HTERT RPE-1 (cell line): Measurements from ENCODE around the gene CEBPA.

Source experiments
- in situ Hi-C: fragments of 300-500 bp; cut with MboI; formaldehyde crosslinking; loops from 4 replicates; pipeline ENCODE4 v1.14.3; 2020; ENCODE audit warnings: low sequenced_read_pairs

The CEBPA gene

DNA sequence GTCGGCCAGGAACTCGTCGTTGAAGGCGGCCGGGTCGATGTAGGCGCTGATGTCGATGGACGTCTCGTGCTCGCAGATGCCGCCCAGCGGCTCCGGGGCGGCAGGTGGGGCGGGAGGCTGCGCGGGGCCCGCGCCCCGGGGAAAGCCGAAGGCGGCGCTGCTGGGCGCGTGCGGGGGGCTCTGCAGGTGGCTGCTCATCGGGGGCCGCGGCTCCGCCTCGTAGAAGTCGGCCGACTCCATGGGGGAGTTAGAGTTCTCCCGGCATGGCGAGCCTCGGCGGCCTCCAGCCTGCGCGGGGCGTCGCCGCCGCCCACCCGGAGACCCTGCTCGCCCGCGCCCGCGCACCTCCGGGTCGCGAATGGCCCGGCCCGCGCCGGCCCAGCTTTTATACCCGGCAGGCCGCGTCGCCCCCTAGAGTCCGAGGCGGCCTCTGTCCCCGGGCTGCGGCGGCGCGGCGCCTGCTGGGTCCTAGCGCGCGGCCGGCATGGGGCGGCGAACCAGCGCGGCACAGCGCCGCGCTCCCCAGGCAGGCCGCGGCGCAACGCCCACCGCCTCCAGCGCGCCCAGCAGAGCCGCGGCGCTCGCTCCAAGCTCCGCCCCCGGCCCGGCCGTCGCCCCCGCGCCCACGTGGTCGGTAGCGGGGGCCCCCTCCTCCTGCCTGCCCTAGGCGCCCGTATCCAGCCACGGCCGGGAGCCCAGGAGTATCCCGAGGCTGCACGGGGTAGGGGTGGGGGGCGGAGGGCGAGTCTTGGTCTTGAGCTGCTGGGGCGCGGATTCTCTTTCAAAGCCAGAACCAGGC lies at the start of gene CEBPA:
Gene CEBPA, minus strand, starts transcription at position 360 of the 799 bp plus-strand sequence. Its CDS starts 120 bp downstream, at position 240.
- in situ Hi-C loops = no loop called here

DNA sequence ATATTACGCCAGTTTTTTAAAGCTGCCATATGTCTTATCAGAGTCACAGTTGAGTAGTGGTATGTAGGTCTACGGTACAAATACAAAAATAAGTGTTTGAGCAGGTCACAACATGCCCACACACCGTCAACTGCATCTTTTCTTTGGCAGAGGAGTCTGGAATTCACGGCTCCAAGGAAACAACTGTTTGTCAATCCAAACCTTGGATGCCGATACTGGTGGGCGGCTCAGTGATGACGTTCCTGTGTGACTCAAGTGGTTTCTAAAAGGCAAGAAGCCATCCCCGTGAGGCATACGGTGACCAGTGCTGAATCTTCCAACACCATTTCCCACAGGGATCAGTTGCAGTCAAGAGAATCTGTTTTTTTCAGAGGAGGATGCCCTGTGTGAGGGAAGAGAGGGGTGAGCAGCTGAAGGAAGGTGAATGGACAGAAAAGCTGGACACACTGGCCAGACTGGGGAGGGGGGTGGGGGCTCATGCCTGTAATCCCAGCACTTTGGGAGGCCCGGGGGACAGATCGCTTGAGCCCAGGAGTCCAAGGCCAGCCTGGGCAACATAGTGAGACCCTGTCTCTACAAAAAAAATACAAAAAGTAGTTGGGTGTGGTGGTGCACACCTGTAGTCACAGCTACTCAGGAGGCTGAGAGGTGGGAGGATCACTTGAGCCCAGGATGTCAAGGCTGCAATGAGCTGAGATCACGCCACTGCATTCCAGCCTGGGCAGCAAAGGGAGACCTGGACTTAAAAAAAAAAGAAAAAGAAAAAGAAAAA lies 48.4 kb upstream of the CEBPA start:
- in situ Hi-C loops = no loop called here

DNA sequence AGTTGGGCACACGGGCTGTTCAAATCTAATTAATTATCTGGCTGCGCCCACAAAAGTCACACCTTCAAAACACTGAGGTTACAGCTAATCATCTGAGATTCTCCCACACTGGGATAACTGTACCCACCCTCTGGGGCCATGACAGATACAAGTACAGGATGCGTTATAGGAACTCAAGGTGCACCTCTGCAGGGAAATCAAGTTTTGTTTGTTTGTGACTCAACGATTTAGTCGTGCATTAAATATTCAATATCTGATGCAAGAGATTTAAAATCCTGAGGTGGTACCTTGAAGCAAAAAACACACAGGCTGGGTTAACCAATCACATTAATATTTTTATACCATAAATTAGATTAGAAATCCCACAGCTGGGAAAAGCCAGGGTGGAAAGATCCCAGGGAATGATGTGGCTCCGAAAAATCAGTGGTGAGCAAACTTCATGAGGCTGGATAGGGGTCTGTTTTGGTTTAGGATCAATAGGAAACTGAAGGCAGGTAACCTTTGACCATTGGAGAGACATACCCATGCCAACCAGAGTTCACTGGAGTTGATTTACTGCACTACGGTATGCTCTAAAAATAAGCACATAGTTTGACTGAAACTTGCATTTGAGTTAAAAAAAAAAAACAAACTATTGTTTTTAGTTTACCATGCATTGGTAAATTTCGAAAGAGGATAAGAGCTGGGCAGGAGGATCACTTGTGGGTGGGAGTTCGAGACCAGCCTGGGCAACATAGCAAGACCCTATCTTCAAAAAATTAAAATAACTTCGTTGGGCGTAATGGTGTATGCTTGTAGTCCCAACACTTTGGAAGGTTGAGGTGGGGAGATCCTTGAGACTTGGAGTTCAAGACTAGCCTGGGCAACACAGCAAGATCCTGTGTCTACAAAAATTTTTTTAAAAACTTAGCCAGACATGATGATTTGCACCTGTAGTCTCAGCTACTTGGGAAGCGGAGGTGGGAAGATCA lies 47.3 kb upstream of the CEBPA start:
- in situ Hi-C loops = no loop called here

DNA sequence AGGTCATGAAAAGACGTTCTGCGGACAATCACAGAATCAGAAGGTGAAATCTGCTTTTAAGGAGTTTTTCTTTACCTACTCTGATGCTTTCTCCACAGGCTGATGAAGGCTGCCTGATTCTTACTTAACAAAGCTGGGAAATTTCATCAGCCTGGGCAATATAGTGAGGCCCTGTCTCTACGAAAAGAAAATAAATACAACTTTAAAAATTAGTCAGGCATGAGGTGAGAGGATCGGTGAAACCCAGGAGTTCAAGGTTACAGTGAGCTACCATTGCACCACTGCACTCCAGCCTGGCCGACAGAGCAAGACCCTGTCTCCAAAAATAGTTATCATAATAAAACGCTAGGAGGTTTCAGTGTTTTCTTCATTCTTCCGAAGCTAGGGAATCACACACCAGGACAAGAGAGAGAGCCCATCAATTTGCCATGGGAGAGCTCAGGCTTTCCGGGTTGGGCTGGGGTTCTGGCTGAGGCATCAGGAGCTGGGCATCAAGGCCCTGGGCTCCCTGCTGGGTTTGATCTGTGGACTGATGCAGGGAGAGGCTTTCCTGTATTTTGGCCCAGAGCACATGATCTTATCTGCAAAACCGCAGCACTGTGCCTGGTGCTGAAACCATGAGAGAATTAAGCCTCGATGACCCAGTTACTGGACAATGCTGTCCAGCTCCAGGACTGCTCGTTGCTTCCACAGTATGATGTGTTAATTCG lies 46.1 kb upstream of the CEBPA start:
- in situ Hi-C loops = no loop called here

DNA sequence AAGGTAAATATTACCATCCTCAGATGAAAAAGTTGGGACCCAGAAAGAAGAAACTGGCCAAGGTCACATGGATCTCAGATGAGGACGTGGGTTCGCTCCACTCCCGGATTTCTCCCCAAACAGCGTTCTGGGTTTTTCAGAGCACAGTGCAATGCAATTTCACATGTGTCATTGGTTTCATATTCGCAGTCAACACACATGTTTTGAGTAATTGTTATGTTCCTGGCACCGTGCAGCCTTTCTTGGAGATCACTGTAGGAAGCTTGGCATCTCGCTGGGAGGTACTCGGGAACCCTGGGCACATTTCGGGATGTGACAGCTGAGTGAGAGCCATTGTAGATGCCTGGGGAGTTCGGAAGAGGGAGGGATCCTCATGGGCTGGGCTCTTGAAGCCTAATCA lies 45.0 kb upstream of the CEBPA start:
- in situ Hi-C loops = no loop called here

DNA sequence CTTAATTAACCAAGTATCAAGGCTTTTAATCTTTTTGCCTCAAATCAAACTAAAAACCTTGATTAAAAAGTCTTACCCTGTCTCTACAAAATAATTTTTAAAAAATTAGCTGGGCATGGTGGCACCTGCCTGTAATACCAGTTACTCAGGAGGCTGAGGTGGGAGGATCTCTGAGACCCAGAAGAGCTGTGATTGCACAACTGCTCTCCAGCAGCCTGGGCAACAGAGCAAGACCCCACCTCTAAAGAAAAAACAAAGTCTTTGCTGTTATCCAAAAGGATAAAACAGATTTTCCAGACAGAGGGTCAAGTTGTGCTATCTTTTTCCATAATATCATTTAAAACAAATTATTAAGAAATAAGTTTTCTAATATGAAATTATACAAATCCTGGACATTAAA lies 44.3 kb upstream of the CEBPA start:
- in situ Hi-C loops = no loop called here

DNA sequence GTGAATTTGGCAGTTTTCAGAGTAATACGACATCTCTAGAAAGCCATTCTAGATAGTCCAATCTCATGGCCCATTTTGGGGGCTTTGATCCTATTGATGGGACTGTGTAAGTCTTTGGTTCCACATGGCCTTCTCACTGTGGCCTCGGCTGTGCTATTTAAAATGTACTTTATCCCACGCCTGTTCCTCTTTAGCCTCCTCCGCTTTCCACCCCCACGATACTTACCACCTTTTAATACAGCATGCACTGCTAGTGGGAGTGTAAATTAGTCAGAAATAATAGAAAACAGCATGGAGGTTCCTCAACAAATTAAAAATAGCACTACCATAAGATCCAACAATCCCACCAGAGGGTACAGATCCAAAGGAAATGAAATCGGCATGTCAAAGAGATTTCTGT lies 42.8 kb upstream of the CEBPA start:
- in situ Hi-C loops = no loop called here

DNA sequence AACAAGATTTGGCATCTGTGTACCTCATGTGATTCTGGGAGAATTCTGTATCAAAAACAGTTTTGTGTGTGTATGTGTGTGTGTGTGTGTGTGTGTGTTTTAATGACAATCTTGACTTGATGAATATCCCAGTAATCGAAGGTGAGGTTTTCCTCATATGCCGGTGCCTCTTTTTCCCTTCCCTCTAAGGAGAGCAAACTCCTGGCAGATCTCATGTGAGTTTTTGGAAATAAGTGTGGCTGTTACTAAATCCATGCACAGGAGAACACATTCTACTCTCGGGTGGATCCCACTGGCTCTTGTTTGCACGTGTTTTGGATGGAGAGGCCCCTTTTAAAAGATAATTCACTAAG lies 42.2 kb upstream of the CEBPA start:
- in situ Hi-C loops = no loop called here

DNA sequence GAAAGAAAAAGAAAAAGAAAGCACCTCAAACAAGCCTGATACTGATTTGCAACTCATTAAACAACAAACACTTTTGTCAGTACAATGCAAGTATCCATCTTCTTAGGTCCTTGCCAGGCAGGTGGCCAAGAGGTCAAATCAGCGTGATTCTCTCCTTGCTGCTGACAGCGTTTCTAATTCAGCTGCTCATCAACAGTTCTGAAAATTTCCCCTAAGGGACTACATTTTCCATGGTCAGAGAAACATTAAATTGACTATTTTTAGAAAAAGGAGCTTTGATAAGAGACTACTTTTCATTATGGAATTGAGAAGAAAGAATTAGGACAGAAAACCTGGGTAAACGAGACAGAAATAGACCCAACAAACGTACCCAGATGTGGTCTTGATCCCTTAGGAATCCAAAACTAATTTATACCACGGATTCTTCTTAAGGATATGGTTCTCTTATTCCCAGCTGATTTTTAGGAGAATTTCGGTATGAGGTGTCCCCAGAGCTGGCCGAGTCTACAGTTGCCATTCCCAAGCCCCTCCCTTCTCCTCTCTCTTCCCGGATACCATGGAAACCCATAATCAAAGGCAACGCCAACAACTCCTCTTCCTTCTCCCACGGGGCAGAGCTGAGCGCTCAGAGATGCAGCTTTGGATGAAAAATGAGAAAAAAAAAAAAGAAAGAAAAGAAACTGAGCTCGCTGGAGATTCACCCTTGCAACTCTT lies 41.7 kb upstream of the CEBPA start:
- in situ Hi-C loops = no loop called here

DNA sequence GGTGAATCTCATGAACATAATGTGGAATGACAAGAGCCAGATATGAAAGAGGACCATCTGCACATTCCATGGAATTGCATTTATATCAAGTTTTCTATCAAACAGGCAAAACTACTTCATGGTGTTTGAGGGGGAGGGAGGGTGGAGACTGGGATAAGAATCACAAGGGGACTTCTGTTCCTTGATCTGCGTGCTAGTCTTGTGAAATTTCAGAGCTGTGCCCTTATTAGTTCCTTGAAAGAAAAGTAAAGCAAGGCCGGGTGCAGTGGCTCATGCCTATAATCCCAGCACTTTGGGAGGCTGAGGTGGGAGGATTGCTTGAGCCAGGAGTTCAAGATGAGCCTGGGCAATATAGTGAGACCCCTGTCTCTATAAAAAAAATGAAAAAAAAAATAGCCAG lies 41.0 kb upstream of the CEBPA start:
- in situ Hi-C loops = no loop called here

DNA sequence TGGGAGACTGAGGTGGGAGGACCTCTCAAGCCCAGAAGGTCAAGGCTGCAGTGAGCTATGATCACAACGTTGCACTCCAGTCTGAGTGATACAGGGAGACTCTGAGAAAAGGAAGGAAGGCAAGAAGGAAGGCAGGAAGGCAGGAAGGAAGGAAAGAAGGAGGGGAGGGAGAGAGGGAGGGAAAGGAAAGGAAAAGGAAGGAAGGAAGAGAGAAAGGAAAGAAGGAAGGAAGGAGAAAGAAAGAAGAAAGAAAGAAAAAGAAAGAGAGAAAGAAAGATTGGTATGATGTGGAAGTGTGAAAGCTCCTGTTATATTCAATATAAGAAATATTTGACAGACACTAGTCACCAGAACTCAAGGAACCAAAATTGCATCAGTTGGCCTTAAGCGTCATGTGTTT lies 38.7 kb upstream of the CEBPA start:
- in situ Hi-C loops = no loop called here

DNA sequence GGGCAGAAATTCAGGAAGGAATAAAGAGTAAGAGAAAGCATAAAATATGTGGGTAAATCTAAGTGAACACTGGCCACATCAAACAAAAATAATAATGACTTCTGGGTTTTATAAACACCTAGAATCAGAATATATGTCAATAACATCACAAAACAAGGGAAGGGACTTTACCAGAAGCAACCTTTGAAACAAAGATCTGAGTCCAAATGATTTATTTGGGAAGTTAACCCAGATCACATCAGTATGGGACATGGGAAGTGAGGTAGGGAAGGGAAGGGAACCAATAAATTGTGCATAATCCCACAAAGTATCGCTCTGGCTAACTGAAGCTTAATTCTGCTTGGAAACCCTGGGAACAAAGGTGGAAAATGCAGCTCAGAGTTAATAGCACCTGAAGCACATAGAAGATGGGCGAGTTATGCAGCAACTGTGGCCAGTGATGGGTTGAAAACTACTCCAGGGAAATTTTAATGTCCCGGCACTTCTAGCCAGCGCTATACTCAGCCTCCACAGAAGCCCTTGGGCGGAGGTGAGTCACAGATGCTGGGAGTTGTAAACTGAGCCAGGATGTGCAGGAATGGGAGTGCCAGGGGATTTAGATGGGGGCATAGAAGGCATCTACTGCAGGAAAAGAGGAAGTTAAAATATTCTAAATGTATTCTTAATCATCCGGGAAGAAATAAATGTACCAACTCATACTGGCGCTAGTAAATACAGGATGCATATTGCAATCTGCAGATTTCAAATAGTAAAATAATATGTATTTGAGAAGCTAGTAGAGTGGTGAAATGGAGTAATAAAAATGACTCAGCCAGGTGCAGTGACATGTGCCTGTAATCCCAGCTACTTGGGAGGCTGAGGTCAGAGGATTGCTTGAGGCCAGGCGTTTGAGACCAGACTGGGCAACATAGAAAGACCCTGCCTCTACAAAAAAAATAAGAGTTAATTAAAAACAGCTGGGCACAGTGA lies 37.0 kb upstream of the CEBPA start:
- in situ Hi-C loops = no loop called here

DNA sequence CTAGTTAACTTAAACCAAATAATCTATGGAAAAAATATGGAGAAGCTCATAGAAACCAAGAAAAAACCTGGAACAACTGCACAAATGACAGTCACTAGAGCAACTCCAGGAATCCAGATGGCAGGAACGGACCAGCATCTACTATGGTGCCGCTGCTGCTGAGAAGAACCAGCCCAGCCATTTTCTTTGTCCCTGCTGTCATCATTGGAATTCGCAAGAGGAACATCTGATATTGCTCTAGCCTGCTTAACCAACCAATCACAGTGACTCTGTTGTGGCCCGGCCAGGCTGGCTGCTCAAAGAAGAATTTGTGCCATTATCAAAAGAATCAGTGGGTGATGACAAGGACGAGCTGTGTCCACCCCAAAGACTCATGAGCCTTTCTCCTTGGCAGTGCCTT lies 33.1 kb upstream of the CEBPA start:
- in situ Hi-C loops = no loop called here

DNA sequence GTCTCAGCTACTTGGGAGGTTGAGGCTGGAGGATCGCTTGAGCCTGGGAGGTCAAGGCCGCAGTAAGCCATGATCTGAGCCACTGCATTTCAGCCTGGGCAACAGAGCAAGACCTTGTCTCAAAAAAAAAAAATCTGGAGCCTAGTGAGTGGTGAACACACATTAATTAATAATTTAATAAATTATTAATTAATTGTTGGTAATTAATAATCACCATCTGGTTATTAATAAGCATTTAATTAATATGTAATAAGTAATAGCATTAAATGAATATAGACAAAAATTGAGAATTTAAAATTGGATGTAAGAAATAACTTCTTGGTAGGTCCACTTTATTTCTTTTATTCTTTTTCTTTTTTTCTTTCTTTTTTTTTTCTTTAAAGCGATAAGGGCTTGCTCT lies 31.9 kb upstream of the CEBPA start:
- in situ Hi-C loops = no loop called here

DNA sequence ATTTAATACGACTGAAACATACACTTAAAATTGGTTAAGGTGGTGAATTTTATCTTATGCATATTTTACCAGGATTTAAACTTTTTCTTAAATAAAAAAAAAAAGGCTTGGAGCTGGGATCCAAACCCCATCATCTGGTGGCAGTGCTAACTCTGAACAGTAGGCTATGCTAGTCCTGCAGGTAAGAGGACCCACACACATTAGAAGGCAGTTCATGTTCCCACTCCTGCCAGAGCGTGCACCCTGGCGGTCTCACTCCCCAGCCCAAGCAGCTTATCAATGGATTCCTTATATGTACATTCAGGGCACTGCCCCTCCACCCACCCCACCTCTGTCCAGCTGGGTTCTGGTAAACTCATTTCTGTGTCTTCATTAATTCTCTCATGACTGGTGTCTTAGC lies 31.3 kb upstream of the CEBPA start:
- in situ Hi-C loops = no loop called here

DNA sequence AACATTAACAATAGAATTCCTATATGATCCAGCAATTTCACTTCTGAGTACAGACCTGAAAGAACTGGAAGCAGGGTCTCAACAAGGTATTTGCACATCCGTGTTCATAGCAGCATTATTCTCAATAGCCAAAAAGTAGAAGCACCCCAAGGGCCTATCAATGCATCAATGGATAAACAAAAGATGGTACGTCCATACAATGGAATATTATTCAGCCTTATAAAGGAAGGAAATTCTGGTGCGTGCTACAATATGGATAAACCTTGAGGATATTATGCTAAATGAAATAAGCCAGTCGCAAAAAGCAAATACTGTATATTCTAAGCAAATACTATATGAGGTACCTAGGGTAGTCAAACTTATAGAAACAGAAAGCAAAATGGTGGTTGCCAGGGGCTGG lies 30.8 kb upstream of the CEBPA start:
- in situ Hi-C loops = no loop called here

DNA sequence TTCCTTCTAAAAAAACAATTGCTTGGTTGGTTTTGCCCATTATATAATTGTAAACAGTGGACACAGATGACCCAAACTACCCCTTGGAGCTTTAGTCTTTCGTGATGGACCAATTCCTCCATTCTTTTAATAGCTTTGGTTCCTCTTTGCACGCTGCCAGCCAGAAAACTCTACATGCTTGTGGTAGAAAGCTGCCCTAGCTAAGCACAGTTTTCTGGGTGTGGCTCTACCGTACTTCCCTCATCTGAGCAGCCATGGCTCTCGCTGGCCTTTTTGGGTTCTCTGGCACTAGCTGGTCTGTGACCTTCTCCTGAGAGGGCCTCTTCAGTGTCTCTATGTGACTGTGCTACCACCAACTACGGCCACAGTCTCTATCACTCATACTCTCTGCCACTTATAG lies 29.9 kb upstream of the CEBPA start:
- in situ Hi-C loops = no loop called here

DNA sequence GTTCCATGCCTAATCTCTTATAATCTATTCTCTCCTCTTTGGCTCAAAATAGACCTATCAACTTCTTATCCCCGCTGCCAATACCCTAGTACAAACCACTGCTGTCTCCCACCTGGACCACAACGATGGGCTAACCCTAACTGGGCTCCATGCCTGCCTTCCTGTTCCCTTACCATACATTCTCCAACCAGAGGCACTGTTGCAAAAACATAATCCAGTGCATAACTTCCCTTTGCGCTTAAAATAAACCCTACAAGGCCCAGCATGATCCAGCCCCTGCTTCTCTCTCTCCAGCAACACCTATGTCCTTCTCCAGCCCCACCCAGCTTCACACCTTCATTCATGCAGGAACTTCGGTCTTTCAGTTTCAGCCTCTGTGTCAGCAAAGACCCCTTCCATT lies 27.4 kb upstream of the CEBPA start:
- in situ Hi-C loops = no loop called here

DNA sequence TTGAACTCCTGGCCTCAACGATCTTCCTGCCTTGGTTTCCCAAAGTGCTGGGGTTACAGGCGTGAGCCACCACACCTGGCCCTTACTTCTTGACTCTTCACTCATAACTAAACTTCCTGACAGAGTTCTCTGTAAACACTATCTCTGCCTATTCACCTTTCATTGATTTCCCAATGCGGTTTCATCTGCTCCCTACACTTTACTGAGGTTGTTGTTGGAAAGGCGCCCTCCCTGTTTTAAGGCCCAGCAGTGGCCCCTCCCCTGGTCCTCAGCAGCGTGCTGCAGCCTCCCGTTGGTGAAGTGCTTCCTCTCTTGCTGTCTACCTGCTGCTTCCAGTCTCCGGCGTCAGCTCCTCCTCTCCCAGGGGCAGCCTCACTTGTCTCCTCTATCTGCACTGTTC lies 26.7 kb upstream of the CEBPA start:
- in situ Hi-C loops = no loop called here
